H9 (cell line): ENCODE measurements around the gene NCAM1. TPM values are rescaled to one million over a fixed set of nuclear protein-coding genes. Genes with fewer than 3 reads are reported as not detected.

Source experiments
- DNase-seq: peaks from one replicate; pipeline ENCODE4 v3.0.0-alpha.2; 2017
- H2AFZ ChIP-seq: one replicate; pipeline ENCODE4 v1.6.1; 2013; ENCODE audit warnings: mild to moderate bottlenecking, low read length, control low read depth, moderate library complexity
- H2AK5ac ChIP-seq: 2 replicates; pipeline ENCODE4 v1.6.1; 2013; ENCODE audit warnings: low read length, control low read depth, mixed read lengths; ENCODE audit not compliant: insufficient read length
- H2BK120ac ChIP-seq: one replicate; pipeline ENCODE4 v1.6.1; 2013; ENCODE audit warnings: low read depth, mild to moderate bottlenecking, low read length, control low read depth, inconsistent platforms; ENCODE audit not compliant: poor library complexity, severe bottlenecking
- H2BK12ac ChIP-seq: 2 replicates; pipeline ENCODE4 v1.6.1; 2013; ENCODE audit warnings: low read length, control low read depth, mixed read lengths, low read depth; ENCODE audit not compliant: insufficient read length
- H2BK15ac ChIP-seq: 2 replicates; pipeline ENCODE4 v1.6.1; 2013; ENCODE audit warnings: low read depth, low read length, control low read depth
- H2BK20ac ChIP-seq: one replicate; pipeline ENCODE4 v1.6.1; 2013; ENCODE audit warnings: low read depth, mild to moderate bottlenecking, low read length, control low read depth, inconsistent platforms; ENCODE audit not compliant: poor library complexity, severe bottlenecking
- H2BK5ac ChIP-seq: 2 replicates; pipeline ENCODE4 v1.6.1; 2013; ENCODE audit warnings: low read length, control low read depth, mixed read lengths; ENCODE audit not compliant: insufficient read length
- H3K14ac ChIP-seq: 2 replicates; pipeline ENCODE4 v1.6.1; 2013; ENCODE audit warnings: low read length, control low read depth; ENCODE audit not compliant: insufficient read depth
- H3K18ac ChIP-seq: 2 replicates; pipeline ENCODE4 v1.6.1; 2013; ENCODE audit warnings: low read depth, mild to moderate bottlenecking, mixed read lengths, low read length, control low read depth; ENCODE audit not compliant: insufficient read length
- H3K23ac ChIP-seq: 2 replicates; pipeline ENCODE4 v1.6.1; 2013; ENCODE audit warnings: low read length, control low read depth, mixed read lengths, low read depth; ENCODE audit not compliant: insufficient read length
- H3K23me2 ChIP-seq: 2 replicates; pipeline ENCODE4 v1.6.1; 2013; ENCODE audit warnings: low read depth, mild to moderate bottlenecking, mixed read lengths, low read length, control low read depth; ENCODE audit not compliant: insufficient read length, poor library complexity, severe bottlenecking
- H3K27ac ChIP-seq: 2 replicates; pipeline ENCODE4 v1.5.1; 2013; ENCODE audit warnings: low read length, control low read depth, mixed read lengths, low read depth; ENCODE audit not compliant: insufficient read length
- H3K27me3 ChIP-seq: 2 replicates; pipeline ENCODE4 v1.6.1; 2013; ENCODE audit warnings: low read length, control low read depth, inconsistent platforms; ENCODE audit not compliant: insufficient read depth
- H3K4ac ChIP-seq: 2 replicates; pipeline ENCODE4 v1.6.1; 2013; ENCODE audit warnings: low read depth, mild to moderate bottlenecking, control low read depth, inconsistent platforms, low read length, moderate library complexity
- H3K4me1 ChIP-seq: 2 replicates; pipeline ENCODE4 v1.6.1; 2013; ENCODE audit warnings: low read length, control low read depth, inconsistent platforms; ENCODE audit not compliant: insufficient read depth
- H3K4me2 ChIP-seq: 2 replicates; pipeline ENCODE4 v1.6.1; 2013; ENCODE audit warnings: low read length, control low read depth, mixed read lengths; ENCODE audit not compliant: insufficient read length, insufficient read depth
- H3K56ac ChIP-seq: 2 replicates; pipeline ENCODE4 v1.6.1; 2013; ENCODE audit warnings: low read depth, mild to moderate bottlenecking, mixed read lengths, low read length, control low read depth; ENCODE audit not compliant: insufficient read length
- H3K79me1 ChIP-seq: 2 replicates; pipeline ENCODE4 v1.6.1; 2013; ENCODE audit warnings: low read depth, mild to moderate bottlenecking, moderate library complexity, low read length, control low read depth, inconsistent platforms; ENCODE audit not compliant: insufficient read depth, poor library complexity, severe bottlenecking
- H3K79me2 ChIP-seq: 2 replicates; pipeline ENCODE4 v1.6.1; 2013; ENCODE audit warnings: low read length, control low read depth, inconsistent platforms; ENCODE audit not compliant: insufficient read depth
- H3K9ac ChIP-seq: 2 replicates; pipeline ENCODE4 v1.6.1; 2013; ENCODE audit warnings: low read length, control low read depth, mixed read lengths; ENCODE audit not compliant: insufficient read length; ENCODE audit errors: extremely low read depth
- H3K9me3 ChIP-seq: one replicate; pipeline ENCODE4 v1.6.1; 2013; ENCODE audit warnings: low read depth, low read length, inconsistent platforms; ENCODE audit not compliant: control insufficient read depth
- H3T11ph ChIP-seq: one replicate; pipeline ENCODE4 v1.6.1; 2013; ENCODE audit warnings: mild to moderate bottlenecking, low read length, control low read depth, inconsistent platforms
- H4K20me1 ChIP-seq: one replicate; pipeline ENCODE4 v1.6.1; 2013; ENCODE audit not compliant: control insufficient read depth, insufficient read length, insufficient read depth
- H4K5ac ChIP-seq: 2 replicates; pipeline ENCODE4 v1.6.1; 2013; ENCODE audit warnings: low read depth, mild to moderate bottlenecking, mixed read lengths, low read length, control low read depth; ENCODE audit not compliant: insufficient read length
- H4K8ac ChIP-seq: replicated peaks from 2 replicates; pipeline ENCODE4 v1.6.1; 2013; ENCODE audit warnings: low read length, control low read depth, mixed read lengths, low read depth; ENCODE audit not compliant: insufficient read length
- H4K91ac ChIP-seq: 2 replicates; pipeline ENCODE4 v1.6.1; 2013; ENCODE audit warnings: low read depth, mild to moderate bottlenecking, moderate library complexity, mixed read lengths, low read length, control low read depth; ENCODE audit not compliant: insufficient read length
- H3K27ac Mint-ChIP-seq, 3 experiments: 2 replicates in 2 of 3; 3 replicates in 1 of 3; pipeline ENCODE4 v1.8.0; 2020 to 2021; ENCODE audit warnings: mixed read lengths in 3 of 3, mild to moderate bottlenecking in 1 of 3, moderate library complexity in 1 of 3
- H3K27me3 Mint-ChIP-seq: 2 replicates; pipeline ENCODE4 v1.8.0; 2021; ENCODE audit warnings: low read depth, mild to moderate bottlenecking, moderate library complexity, mixed read lengths
- H3K36me3 Mint-ChIP-seq, 3 experiments: 2 replicates in 2 of 3; 3 replicates in 1 of 3; pipeline ENCODE4 v1.8.0; 2020 to 2021; ENCODE audit warnings: low read depth in 3 of 3, mixed read lengths in 3 of 3; ENCODE audit not compliant: insufficient read depth in 1 of 3
- H3K4me1 Mint-ChIP-seq, 2 experiments: 2 replicates each; pipeline ENCODE4 v1.8.0; 2020; ENCODE audit warnings: mixed read lengths in 2 of 2
- H3K4me3 Mint-ChIP-seq, 2 experiments: 2 replicates in 1 of 2; 3 replicates in 1 of 2; pipeline ENCODE4 v1.8.0; 2020 to 2021; ENCODE audit warnings: mild to moderate bottlenecking in 2 of 2, mixed read lengths in 2 of 2, moderate library complexity in 1 of 2
- H3K9me3 Mint-ChIP-seq, 2 experiments: 2 replicates in 1 of 2; 3 replicates in 1 of 2; pipeline ENCODE4 v1.8.0; 2020; ENCODE audit warnings: mild to moderate bottlenecking in 2 of 2, mixed read lengths in 2 of 2, moderate library complexity in 1 of 2
- CTCF ChIP-seq: fragments of 200-600 bp; sonication (generic); conservative IDR thresholded peaks from 3 replicates; pipeline ENCODE4 v1.8.0; 2021; ENCODE audit warnings: antibody characterized with exemption, mild to moderate bottlenecking
- WGBS: extraction: QIAGEN DNeasy Blood & Tissue Kit; methylation state at CpG from one replicate; pipeline ENCODE4 v1.1.7; 2013; ENCODE audit warnings: missing lambda C conversion rate, low lambda C conversion rate, mixed read lengths; ENCODE audit not compliant: insufficient read length; ENCODE audit errors: extremely low coverage; 5-methylcytosine and 5-hydroxymethylcytosine counted together
- total RNA-seq: library from RNA; stranded (reverse); gene quantifications from 2 replicates; pipeline ENCODE4 v1.2.1, GENCODE V29; 2021

Gene NCAM1
- total RNA-seq, 1 experiment from 2014 or later = 2.5 TPM

- Histone ChIP-seq H2BK20ac (no peak overlapping the region), H3K56ac (no peak overlapping the region), H4K91ac (no peak overlapping the region), H3K18ac (no peak overlapping the region), H3K79me2 (no peaks in the 10 kb centered on the region), H3K9me3 (no peaks in the 10 kb centered on the region), H3K14ac (no peak overlapping the region; the same call in 1 of the 2 replicates), H2BK5ac (no peak overlapping the region), H2BK15ac (no peak overlapping the region), H3K23ac (no peak overlapping the region), H4K5ac (no peak overlapping the region), H3K79me1 (no peaks in the 10 kb centered on the region), H2BK120ac (no peak overlapping the region), H3K27ac (no peak overlapping the region), H2AK5ac (no peak overlapping the region), H3K4me1 (no peaks in the 10 kb centered on the region), H4K8ac (no peak overlapping the region), H3K4ac (no peak overlapping the region), H4K20me1 (no peaks in the 10 kb centered on the region), H2BK12ac (no peak overlapping the region), H3K4me2 (no peak overlapping the region), H3T11ph (no peak overlapping the region), H2AFZ (no peak overlapping the region), H3K27me3 (no peaks in the 10 kb centered on the region), H3K23me2 (no peaks in the 10 kb centered on the region), H3K9ac (no peak overlapping the region)
- no peak for TF ChIP-seq CTCF
- no peaks in the 10 kb centered on the region for H3K9me3 Mint-ChIP-seq
- H3K4me1 Mint-ChIP-seq = peaks cover 2 to 6% of the 10 kb centered on the region in 2 experiments
- no CpG with 5 or more reads among the region's 7 CpGs for WGBS
- no peak overlapping the region; a peak in 1 of 7 replicates for H3K27ac Mint-ChIP-seq
- no peak for DNase-seq
- no peak overlapping the region for H3K4me3 Mint-ChIP-seq
- no peaks in the 10 kb centered on the region for H3K27me3 Mint-ChIP-seq
- H3K36me3 Mint-ChIP-seq = no peaks in the 10 kb centered on the region; a peak in 1 of 7 replicates
These were observed 306.3 kb downstream of the NCAM1 start for GRCh38 chr11:113267493-113267892.
